Dedifferentiated amniotic fluid mesenchymal stem cell (primary cell): ENCODE data around the gene TCP1.
"Not testable (repeated sequence)": the region's sequence is repeated elsewhere in the genome, so short reads cannot be mapped to it uniquely, and the experiment has no call there.

Experiments
- DNase-seq: peaks from one replicate; pipeline ENCODE4 v3.0.0-alpha.2; 2016; ENCODE audit errors: extremely low spot score

TCP1 gene

DNA sequence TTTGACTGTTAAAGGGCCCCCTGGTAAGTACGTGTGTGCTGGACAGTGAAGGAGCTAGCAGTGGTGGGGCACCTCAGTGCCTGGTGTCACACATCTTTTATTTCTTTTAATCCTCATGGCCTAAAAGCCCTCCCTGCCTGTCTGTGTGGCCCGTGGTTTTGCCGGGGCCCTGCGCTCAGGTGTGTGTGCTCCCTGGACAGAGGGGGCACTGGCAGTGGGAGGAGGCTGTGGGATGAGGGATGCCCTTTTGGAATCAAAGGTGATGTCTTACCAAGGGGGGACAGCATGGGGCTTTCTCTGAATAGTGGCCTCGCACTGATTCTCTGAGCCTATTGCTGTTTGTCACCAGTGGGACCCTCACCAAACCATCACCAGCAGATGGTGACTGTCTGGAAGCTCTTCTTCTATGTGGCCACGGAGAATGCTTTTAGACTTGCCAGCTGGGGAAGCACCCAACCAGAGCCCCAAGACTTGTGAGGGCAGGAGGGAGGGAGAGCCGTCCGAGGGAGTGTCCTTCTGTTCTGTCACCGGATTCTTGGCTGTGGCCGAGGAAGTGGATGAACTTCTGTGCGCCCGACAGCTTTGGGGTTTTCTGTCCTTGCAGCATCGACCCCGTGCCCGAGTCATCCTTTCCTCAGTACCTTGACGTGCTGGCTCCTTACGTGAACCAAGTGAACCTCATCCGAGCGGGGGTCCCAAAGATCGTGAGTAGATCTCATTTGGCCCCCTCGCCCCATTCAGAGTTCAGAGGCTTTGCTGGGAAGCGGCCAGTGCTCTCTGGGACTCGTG is 28.7 kb upstream of the TCP1 start:
- DNase-seq = no peak

DNA sequence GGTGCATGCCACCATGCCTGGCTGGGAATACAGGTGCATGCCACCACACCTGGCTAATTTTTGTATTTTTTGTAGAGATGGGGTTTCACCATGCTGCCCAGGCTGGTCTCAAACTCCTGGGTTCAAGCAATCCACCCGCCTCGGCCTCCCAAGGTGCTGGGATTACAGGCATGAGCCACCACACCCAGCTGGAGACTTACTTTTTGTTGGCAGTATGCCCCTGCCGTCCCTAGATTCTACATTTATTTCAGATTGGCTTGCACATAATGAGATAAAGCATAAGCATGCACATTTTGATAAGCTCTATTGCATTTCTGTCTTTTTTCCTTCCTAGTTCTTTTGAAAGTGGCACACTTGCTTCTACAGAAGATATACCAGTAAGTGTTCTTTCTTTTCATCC is 27.4 kb upstream of the TCP1 start:
- DNase-seq = not testable (repeated sequence)

DNA sequence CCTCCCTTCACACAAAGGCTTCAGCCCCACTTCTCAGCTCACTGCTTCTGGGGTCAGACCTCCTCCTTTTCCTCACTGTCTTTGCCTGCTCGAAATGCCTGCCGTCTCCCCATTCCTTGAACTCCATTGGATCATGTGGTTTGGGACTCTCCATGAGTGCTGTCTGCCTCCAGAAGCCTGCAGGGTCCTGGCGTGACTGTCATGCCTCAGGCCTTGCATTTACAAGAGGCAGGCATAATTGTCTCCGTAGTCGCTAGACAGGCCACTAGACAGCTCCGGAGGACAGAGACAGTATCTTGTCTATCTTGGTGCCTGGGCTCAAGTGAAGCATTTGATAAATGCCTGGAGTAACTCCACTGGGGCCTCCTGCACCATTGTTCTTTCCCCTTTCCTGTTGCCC is 26.0 kb upstream of the TCP1 start:
- DNase-seq = no peak

- DNase-seq = no peak
These were observed 24.4 kb upstream of the TCP1 start for GRCh38 chr6:159813781-159814180.

DNA sequence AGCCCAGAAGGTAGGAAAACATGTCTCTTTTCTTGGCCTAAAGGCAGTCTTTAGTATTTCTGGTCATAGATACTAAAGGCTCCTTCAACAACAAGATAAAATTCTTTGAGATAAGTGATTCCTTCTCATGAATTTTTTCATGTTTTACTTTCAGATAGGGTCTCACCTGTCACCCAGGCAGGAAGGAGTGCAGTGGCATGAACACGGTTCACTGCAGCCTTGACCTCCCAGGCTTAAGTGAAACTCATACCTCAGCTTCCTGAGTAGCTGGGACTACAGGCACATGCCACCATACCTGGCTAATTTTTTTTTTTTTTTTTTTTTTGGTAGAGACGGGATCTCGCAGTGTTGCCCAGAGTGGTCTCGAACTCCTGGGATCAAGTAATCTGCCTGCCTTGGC is 19.7 kb upstream of the TCP1 start:
- DNase-seq = no peak

DNA sequence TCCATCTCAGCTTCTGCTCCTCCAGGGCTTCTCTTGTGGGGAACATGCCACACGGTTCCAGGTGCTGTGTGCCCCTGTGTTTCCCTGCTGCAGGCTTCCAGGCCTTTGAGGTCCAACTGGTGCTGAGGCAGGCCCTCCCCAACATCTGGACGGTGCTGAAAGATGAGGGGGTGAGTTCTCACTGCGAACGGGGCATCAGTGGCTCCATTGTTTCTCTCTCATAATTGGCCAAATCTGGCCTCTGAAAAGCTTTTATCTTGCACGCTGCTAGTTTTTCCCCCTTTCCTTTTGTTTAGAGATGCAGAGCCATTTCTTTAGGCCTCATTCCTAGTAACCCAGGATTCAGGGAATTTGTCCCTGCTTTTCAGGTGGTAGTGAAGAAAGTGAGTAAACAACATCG is 19.2 kb upstream of the TCP1 start:
- no peak for DNase-seq

- no peak for DNase-seq
These were observed 17.9 kb upstream of the TCP1 start for GRCh38 chr6:159807150-159807858.

DNA sequence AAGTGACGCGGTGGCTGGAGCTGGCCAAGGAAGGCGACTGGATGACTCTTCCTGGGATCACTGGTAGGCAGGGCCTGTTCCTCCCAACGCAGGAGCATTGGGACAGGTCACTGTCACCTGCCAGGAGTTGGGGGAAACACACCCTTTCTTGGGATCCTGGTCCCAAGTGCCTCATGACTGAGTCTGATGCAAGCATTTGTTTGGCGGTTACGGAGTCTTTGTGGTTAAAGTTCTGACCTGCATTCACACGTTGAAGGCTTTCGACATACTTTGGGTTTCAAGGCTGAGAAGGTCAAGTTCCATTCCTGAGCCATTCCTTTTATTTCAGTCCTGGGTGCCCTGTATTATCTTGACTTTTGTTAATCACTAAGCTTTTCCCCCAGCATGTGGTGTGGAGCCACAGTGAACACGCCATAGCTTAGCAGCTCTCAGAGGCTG is 16.6 kb upstream of the TCP1 start:
- DNase-seq = no peak

DNA sequence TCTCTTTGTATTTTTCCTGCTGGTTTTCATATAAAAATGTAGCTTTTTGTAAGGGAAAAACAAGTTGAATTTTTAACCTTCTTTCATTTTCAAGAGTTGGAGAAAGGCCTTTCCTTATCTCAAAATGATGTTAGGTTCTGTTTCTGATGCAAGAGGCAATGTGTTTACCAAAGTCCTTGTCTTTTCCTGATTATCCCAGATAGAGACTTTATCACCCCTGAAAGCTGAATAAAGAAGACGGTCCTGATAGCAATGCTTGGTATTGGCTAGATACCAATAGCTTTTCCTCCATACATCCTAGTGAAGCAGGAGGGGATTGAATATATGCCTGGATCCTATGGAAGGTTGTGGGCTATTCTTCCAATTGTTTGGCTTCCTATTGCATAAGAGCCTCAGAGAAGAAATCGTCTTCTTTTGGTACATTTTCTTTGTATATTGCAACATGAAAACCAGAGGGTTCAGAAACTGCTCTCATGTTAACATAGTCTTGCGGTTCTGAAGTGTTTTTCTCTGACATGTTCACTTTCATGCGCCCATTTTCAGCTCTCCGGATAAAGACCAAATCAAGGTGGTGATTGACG is 16.1 kb upstream of the TCP1 start:
- no peak for DNase-seq

GRCh38 chr6:159804504-159804903 is 15.1 kb upstream of the TCP1 start:
- no peak for DNase-seq

DNA sequence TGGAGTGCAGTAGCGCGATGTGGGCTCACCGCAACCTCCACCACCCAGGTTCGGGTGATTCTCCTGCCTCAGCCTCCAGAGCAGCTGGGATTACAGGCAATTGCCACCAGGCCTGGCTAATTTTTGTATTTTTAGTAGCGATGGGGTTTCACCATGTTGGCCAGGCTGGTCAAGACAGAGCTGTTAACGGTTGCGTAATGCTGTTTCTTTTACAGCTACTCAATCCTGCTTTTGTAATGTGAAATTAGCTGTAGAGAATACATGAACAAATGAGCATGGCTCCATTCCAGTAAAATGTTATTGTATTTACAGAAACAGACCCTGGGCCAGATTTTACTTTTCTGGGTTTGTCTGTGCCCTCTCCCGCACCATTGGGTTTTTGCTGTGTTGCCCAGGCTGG is 12.5 kb upstream of the TCP1 start:
- no peak for DNase-seq

GRCh38 chr6:159800141-159800865 is 10.9 kb upstream of the TCP1 start, which contains the start of gene PNLDC1:
Gene PNLDC1, plus strand, starts transcription at chr6:159800276. Its CDS starts 32 bp downstream, at chr6:159800308.
- no peak for DNase-seq

GRCh38 chr6:159797554-159797953 is 8.2 kb upstream of the TCP1 start:
- DNase-seq = no peak

DNA sequence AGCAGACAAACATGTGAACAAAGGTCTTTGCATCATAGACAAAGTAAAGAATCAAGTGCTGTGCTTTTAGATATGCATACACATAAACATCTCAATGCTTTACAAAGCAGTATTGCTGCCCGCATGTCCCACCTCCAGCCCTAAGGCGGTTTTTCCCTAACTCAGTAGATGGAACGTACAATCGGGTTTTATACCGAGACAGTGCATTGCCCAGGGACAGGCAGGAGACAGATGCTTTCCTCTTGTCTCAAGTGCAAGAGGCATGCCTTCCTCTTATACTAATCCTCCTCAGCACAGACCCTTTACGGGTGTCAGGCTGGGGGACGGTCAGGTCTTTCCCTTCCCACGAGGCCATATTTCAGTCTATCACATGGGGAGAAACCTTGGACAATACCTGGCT is 5.6 kb upstream of the TCP1 start:
- DNase-seq = not testable (repeated sequence)

DNA sequence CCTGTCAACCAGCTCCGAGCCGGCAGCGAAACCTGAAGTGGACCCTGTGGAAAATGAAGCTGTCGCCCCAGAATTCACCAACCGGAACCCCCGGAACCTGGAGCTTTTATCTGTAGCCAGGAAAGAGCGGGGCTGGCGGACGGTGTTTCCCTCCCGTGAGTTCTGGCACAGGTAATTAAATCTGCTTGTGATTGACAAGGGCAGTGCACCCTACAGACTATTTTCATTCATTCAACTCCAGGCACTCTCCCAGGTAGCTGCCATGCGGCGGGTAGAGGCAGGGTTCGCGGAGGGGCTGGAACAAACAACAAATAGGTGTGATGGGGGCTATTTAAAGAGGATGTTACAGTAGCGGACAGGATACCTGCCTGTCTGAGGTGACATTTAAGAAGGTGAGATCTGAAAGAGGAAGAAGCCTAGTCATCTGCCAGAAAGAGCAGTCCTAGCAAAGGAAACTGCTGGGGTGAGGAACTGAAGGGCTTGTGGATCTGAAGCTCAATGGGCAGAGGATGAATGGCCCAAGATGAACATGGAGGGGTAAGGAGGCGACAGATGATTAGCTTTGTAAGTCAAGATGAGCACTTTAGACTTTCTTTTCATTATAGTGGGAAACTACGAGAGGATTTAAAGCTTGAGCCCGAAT is 1.7 kb upstream of the TCP1 start:
- DNase-seq = no peak

DNA sequence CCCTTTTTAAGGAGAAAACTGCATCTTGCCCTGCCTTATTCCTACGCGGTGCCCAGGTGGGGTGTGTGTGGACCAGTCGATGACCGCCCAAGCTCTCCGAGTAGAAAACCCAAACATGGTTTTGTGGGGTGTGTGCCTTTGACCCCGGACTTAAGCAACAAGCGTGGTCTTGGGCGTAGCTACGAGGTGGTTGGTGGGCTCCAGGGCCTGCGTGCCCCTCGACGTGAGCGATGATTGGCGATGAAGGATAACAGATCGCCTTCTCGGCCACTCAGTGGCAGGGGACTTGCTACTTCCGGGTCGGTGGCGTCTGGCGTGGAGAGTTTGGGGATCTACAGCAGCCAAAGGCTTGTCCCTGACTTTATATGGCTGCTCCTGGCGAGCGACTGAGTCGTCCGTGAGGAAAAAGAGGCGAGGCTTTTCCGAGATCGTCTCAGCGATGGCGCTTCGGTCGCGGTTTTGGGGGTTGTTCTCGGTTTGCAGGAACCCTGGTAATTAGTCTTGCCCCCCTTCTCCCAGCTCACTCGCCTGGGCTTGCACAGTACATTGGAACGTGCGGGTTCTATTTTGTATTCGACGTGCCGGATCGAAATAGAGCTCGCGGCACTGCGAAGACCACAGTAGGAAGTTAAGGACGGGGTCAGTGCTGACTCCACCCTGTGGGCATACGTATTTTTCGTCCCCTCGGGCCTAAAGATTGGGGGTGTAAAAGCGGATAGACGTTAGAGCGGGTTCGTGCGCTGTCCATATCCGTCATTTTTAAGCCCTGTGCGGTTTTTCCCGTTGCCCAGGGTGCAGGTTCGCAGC is 950 bp upstream of the TCP1 start, which contains the start of gene MRPL18:
MRPL18 (plus strand) TSS at position 319 of the 807 bp plus-strand sequence; CDS start at position 440, 121 bp downstream.
- DNase-seq = peak; percentile 97

DNA sequence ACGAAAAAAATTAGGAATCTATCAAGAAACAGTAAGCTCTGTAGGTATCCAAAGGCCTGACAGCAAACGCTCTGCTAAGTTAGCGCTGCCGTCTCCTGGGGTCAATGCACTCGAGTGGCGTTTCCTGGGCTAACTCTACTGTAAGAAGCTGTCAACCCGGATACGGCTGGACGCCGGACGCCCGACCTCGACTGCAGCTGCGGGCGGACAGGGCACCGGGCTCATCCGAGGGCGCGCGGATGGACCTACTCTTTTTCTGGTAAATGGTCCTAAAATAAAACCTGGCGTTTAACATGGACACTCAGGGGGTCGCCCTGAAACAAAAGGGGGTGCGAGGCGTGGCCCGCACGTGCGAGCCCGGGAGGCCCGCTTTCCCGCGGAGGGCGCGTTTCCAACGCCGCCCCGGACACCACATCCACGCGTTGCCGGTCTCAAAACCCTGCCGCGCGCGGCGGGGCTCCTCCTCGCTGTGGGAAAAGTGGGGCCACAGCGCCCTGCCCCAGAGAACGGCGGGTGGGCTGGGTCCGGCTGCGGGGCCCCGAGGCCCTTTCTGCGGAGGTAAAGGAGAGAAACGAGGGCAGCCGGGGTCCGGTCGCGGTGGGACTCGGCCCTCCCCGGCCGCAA is 537 bp downstream of the TCP1 start:
- no peak for DNase-seq

DNA sequence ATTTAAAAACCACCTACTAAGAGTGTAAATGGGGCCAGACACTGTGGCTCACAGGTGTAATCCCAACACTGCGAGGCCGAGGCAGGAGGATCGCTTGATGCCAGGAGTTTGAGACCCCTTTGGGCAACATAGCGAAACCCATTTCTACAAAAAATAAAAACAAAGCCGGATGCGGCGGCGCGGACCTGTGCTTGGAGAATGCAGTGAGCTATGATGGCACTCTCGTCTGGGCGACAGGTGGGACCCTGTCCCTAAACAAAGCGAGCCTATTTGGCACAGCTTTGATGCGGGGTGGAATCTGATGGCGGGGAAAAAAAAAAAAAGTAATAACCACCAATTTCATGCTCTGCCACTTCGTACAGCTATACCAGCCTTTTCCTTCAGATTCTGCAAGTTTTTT is 1.1 kb downstream of the TCP1 start:
- DNase-seq = no peak

- DNase-seq = no peak
These were observed 10.8 kb downstream of the TCP1 start for GRCh38 chr6:159778542-159779103.

GRCh38 chr6:159778131-159778530 is 11.3 kb downstream of the TCP1 start:
- no peak for DNase-seq
